Lower leg skin (tissue), 4 donors: Measurements from ENCODE around the gene ADGRA1. TPM values are rescaled to one million over a fixed set of nuclear protein-coding genes. Genes with fewer than 3 reads are reported as not detected.
A peak's percentile ranks its signal among the peaks of the same experiment; 100 is the strongest.

Experiments
- DNase-seq, 2 donors: peaks; one replicate each; pipeline ENCODE4 v3.0.0-alpha.2; 2019; ENCODE audit warnings: low spot score in 2 of 2
- H3K4me3 ChIP-seq: fragments of 200-600 bp; sonication (generic); 2 replicates; pipeline ENCODE4 v1.5.1; 2017; ENCODE audit warnings: mild to moderate bottlenecking, low read depth; ENCODE audit not compliant: poor library complexity, severe bottlenecking
- CTCF ChIP-seq, 3 donors: fragments of 450-650 bp; IDR thresholded peaks; one replicate each; pipeline ENCODE4 v1.5.1; 2016; ENCODE audit warnings: antibody characterized with exemption in 3 of 3, mild to moderate bottlenecking in 3 of 3, moderate library complexity in 2 of 3
- POLR2A ChIP-seq, 2 donors: fragments of 450-650 bp; IDR thresholded peaks; one replicate each; pipeline ENCODE4 v1.6.1; 2016 to 2017; ENCODE audit warnings: antibody characterized with exemption in 2 of 2, mild to moderate bottlenecking in 1 of 2, moderate library complexity in 1 of 2
- WGBS, 2 donors: methylation state at CpG; one replicate each; pipeline ENCODE4 v1.1.5; 2018; 5-methylcytosine and 5-hydroxymethylcytosine counted together
- intact Hi-C: fragments of 100-400 bp; cut with DNase I; formaldehyde crosslinking; loops from one replicate; pipeline ENCODE4 v1.15.0; 2023; ENCODE audit warnings: low total_unique reads
- total RNA-seq, 4 donors: library from RNA; depleted of rRNA; stranded (reverse); fragments of >200 nt; gene quantifications; one replicate each; pipeline ENCODE4 v1.1.0, GENCODE V29; 2016

The ADGRA1 gene
- total RNA-seq, 4 donors from 2014 or later = not detected

- no peak for TF ChIP-seq POLR2A (IDR thresholded peaks at IDR 0.05)
- no peak for TF ChIP-seq CTCF (IDR thresholded peaks at IDR 0.05)
- DNase-seq = peak in 1 of 2 donors; percentile 58
- WGBS, 2 donors = 85 to 89% methylated on average over 21 to 22 of the region's 22 CpGs
- H3K4me3 ChIP-seq = no peak overlapping the region
- intact Hi-C loops = no loop called here
These were observed 74.6 kb downstream of the ADGRA1 start for GRCh38 chr10:133162178-133162909.

GRCh38 chr10:133162910-133163856, 75.5 kb downstream of the ADGRA1 start:
- H3K4me3 ChIP-seq = no peak overlapping the region
- TF ChIP-seq POLR2A (IDR thresholded peaks at IDR 0.05) (no peak), CTCF (IDR thresholded peaks at IDR 0.05) (no peak)
- intact Hi-C loops = no loop called here
- WGBS, 2 donors = 77 to 80% methylated on average over 15 to 21 of the region's 21 CpGs
- DNase-seq = no peak

DNA sequence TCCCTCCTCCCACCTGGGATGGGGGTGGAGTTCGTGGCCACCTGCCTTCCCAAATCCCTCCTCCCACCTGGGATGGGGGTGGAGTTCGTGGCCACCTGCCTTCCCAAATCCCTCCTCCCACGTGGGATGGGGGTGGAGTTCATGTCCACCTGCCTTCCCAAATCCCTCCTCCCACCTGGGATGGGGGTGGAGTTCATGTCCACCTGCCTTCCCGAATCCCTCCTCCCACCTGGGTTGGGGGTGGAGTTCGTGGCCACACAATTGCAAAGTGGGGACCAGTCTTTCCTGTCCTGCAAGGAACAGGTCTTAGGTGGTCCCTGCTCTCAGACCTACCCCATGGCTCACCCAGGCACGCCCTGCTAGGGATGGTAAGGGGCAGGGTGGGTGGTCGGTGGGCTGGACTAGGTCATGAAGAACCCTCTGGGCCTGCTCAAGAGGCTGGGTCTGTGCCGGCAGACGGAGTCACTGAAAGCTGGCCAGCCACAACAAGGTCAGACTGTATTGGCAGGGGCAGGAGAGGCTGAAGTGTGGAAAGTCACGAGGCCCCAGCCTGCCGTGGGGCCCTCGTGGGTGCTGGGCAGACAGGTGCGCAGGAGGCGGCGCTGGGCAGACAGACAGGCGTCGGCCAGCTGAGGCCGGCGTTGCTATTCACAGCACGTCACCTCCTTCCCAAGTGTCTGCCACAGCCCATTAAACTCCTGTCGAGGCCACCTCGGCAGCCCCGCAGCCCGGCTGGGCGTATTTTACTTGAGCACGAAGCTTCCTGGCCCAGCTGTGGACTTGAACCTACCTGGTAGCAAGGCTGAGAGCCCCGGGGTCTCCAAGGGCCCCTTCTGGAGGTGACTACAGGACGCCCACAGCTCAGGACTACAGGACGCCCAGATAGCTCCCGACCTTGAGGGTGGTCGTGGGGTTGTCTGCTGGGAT, 76.4 kb downstream of the ADGRA1 start:
- H3K4me3 ChIP-seq = no peak overlapping the region
- no peak for DNase-seq
- WGBS, 2 donors = 60 to 63% methylated on average over 27 to 31 of the region's 31 CpGs
- TF ChIP-seq POLR2A (IDR thresholded peaks at IDR 0.05) (no peak), CTCF (IDR thresholded peaks at IDR 0.05) (no peak)
- intact Hi-C loops = no loop called here

- no peak for DNase-seq
- no peak overlapping the region for H3K4me3 ChIP-seq
- WGBS, 2 donors = 53 to 57% methylated on average over 15 to 17 of the region's 26 CpGs
- TF ChIP-seq CTCF (IDR thresholded peaks at IDR 0.05) = no peak
- no peak for TF ChIP-seq POLR2A (IDR thresholded peaks at IDR 0.05)
- intact Hi-C loops = no loop called here
These were observed 77.3 kb downstream of the ADGRA1 start for GRCh38 chr10:133164816-133165555.
